Hepatocyte (in vitro differentiated cells): Measurements from ENCODE around the gene ECSCR. TPM values are rescaled to one million over a fixed set of nuclear protein-coding genes. Genes with fewer than 3 reads are reported as not detected.

ENCODE experiments used
- DNase-seq: peaks from one replicate; pipeline ENCODE4 v3.0.0-alpha.2; 2016; ENCODE audit warnings: low spot score
- H2AFZ ChIP-seq: fragments of 200-600 bp; sonication (generic); 2 replicates; pipeline ENCODE4 v1.6.0; 2016; ENCODE audit warnings: antibody characterized with exemption, mild to moderate bottlenecking
- H3K27ac ChIP-seq: fragments of 200-600 bp; sonication (generic); 2 replicates; pipeline ENCODE4 v1.5.1; 2016; ENCODE audit warnings: mild to moderate bottlenecking
- H3K27me3 ChIP-seq: fragments of 200-600 bp; sonication (generic); 2 replicates; pipeline ENCODE4 v1.6.1; 2016
- H3K36me3 ChIP-seq: fragments of 200-600 bp; sonication (generic); replicated peaks from 2 replicates; pipeline ENCODE4 v1.5.1; 2016; ENCODE audit warnings: low read depth; ENCODE audit not compliant: insufficient read depth
- H3K4me1 ChIP-seq: fragments of 200-600 bp; sonication (generic); 2 replicates; pipeline ENCODE4 v1.5.1; 2016; ENCODE audit warnings: mild to moderate bottlenecking, moderate library complexity; ENCODE audit not compliant: insufficient read depth
- H3K4me2 ChIP-seq: fragments of 200-600 bp; sonication (generic); 2 replicates; pipeline ENCODE4 v1.6.0; 2016
- H3K4me3 ChIP-seq: fragments of 200-600 bp; sonication (generic); 2 replicates; pipeline ENCODE4 v1.5.1; 2016; ENCODE audit warnings: mild to moderate bottlenecking
- H3K79me2 ChIP-seq: fragments of 200-600 bp; sonication (generic); 2 replicates; pipeline ENCODE4 v1.6.0; 2017; ENCODE audit warnings: mild to moderate bottlenecking
- H3K9me2 ChIP-seq: fragments of 200-600 bp; sonication (generic); replicated peaks from 2 replicates; pipeline ENCODE4 v1.6.0; 2017; ENCODE audit warnings: mild to moderate bottlenecking; ENCODE audit not compliant: insufficient read depth
- H3K9me3 ChIP-seq: fragments of 200-600 bp; sonication (generic); 2 replicates; pipeline ENCODE4 v1.5.1; 2016; ENCODE audit warnings: low read depth, mild to moderate bottlenecking
- H4K20me1 ChIP-seq: fragments of 200-600 bp; sonication (generic); 2 replicates; pipeline ENCODE4 v1.6.0; 2016; ENCODE audit warnings: mild to moderate bottlenecking; ENCODE audit not compliant: insufficient read depth, poor library complexity, severe bottlenecking
- EZH2 ChIP-seq: fragments of 200-600 bp; sonication (generic); IDR thresholded peaks from 2 replicates; pipeline ENCODE4 v1.6.1; 2016; ENCODE audit warnings: antibody characterized with exemption, mild to moderate bottlenecking, borderline replicate concordance
- EZH2phosphoT487 ChIP-seq: fragments of 200-600 bp; sonication (generic); IDR thresholded peaks from one replicate; pipeline ENCODE4 v1.6.1; 2018; ENCODE audit warnings: antibody characterized with exemption, mild to moderate bottlenecking, low read depth, moderate library complexity; ENCODE audit not compliant: unreplicated experiment, severe bottlenecking
- WGBS: methylation state at CpG from one replicate; pipeline ENCODE4 v1.1.6; 2016; ENCODE audit warnings: low lambda C conversion rate; ENCODE audit errors: missing lambda C conversion rate; 5-methylcytosine and 5-hydroxymethylcytosine counted together
- polyA plus RNA-seq: library from polyadenylated mRNA; unstranded; fragments of >200 nt; fragmentation: Nextera tagmentation; extraction: Ambion mirVana; gene quantifications from 2 replicates; pipeline ENCODE4 v1.2.1, GENCODE V29; 2016
- total RNA-seq: library from RNA; depleted of rRNA; stranded (reverse); fragments of >200 nt; gene quantifications from 2 replicates; pipeline ENCODE4 v1.2.3, GENCODE V29; 2014
- TF ChIP-seq, protein P1 (sequence below): fragments of 200-600 bp; sonication (generic); IDR thresholded peaks from 2 replicates; pipeline ENCODE4 v1.5.1; 2016; ENCODE audit warnings: antibody characterized with exemption, mild to moderate bottlenecking; ENCODE audit not compliant: poor library complexity

Gene ECSCR
- total and polyA plus RNA-seq, 2 experiments from 2014 or later = 0.27 to 0.42 TPM

- H3K79me2 ChIP-seq = no peaks in the 10 kb centered on the region
- no peak overlapping the region for H3K27ac ChIP-seq
- no peaks in the 10 kb centered on the region for H4K20me1 ChIP-seq
- H3K4me1 ChIP-seq = peaks cover 6% of the 10 kb centered on the region
- H3K27me3 ChIP-seq = no peaks in the 10 kb centered on the region
- no peak overlapping the region for H2AFZ ChIP-seq
- H3K36me3 ChIP-seq = no peaks in the 10 kb centered on the region
- TF ChIP-seq, protein P1, sequence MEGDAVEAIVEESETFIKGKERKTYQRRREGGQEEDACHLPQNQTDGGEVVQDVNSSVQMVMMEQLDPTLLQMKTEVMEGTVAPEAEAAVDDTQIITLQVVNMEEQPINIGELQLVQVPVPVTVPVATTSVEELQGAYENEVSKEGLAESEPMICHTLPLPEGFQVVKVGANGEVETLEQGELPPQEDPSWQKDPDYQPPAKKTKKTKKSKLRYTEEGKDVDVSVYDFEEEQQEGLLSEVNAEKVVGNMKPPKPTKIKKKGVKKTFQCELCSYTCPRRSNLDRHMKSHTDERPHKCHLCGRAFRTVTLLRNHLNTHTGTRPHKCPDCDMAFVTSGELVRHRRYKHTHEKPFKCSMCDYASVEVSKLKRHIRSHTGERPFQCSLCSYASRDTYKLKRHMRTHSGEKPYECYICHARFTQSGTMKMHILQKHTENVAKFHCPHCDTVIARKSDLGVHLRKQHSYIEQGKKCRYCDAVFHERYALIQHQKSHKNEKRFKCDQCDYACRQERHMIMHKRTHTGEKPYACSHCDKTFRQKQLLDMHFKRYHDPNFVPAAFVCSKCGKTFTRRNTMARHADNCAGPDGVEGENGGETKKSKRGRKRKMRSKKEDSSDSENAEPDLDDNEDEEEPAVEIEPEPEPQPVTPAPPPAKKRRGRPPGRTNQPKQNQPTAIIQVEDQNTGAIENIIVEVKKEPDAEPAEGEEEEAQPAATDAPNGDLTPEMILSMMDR = no peak
- TF ChIP-seq EZH2phosphoT487 (no peak), EZH2 (no peak)
- WGBS = 97% methylated on average over 7 of the region's 7 CpGs
- no peak for DNase-seq
- H3K9me3 ChIP-seq = no peaks in the 10 kb centered on the region
- H3K4me2 ChIP-seq = no peak overlapping the region
- H3K9me2 ChIP-seq = no peaks in the 10 kb centered on the region
- no peak overlapping the region for H3K4me3 ChIP-seq
Observed at GRCh38 chr5:139408191-139408590, 54.4 kb downstream of the ECSCR start.

GRCh38 chr5:139407517-139407916 lies 55.0 kb downstream of the ECSCR start:
- TF ChIP-seq, protein P1 = no peak
- TF ChIP-seq EZH2phosphoT487 (no peak), EZH2 (no peak)
- Histone ChIP-seq H3K9me3 (no peaks in the 10 kb centered on the region), H3K27ac (no peak overlapping the region), H3K9me2 (no peaks in the 10 kb centered on the region), H3K4me3 (no peak overlapping the region), H3K79me2 (no peaks in the 10 kb centered on the region), H4K20me1 (no peaks in the 10 kb centered on the region), H3K27me3 (no peaks in the 10 kb centered on the region), H2AFZ (no peak overlapping the region), H3K4me1 (peaks cover 6% of the 10 kb centered on the region), H3K4me2 (no peak overlapping the region), H3K36me3 (no peaks in the 10 kb centered on the region)
- no peak for DNase-seq

GRCh38 chr5:139406963-139407362 lies 55.6 kb downstream of the ECSCR start:
- no peak for DNase-seq
- H3K4me2 ChIP-seq = no peak overlapping the region
- no peaks in the 10 kb centered on the region for H3K27me3 ChIP-seq
- H3K36me3 ChIP-seq = no peaks in the 10 kb centered on the region
- H3K27ac ChIP-seq = no peak overlapping the region
- no peaks in the 10 kb centered on the region for H4K20me1 ChIP-seq
- no peaks in the 10 kb centered on the region for H3K79me2 ChIP-seq
- peaks cover 6% of the 10 kb centered on the region for H3K4me1 ChIP-seq
- no peak overlapping the region for H3K4me3 ChIP-seq
- no peaks in the 10 kb centered on the region for H3K9me3 ChIP-seq
- no peak overlapping the region for H2AFZ ChIP-seq
- 88% methylated on average over 2 of the region's 2 CpGs for WGBS
- TF ChIP-seq EZH2 (no peak), EZH2phosphoT487 (no peak)
- TF ChIP-seq, protein P1 = no peak
- no peaks in the 10 kb centered on the region for H3K9me2 ChIP-seq

- Histone ChIP-seq H3K27ac (peak overlapping the region; percentile 91), H2AFZ (peak overlapping the region; percentile 54), H3K27me3 (no peaks in the 10 kb centered on the region), H3K4me1 (peaks cover 6% of the 10 kb centered on the region), H3K4me2 (peak overlapping the region; percentile 83), H3K36me3 (no peaks in the 10 kb centered on the region), H3K4me3 (no peak overlapping the region), H3K9me2 (no peaks in the 10 kb centered on the region), H3K9me3 (no peaks in the 10 kb centered on the region), H4K20me1 (no peaks in the 10 kb centered on the region), H3K79me2 (no peaks in the 10 kb centered on the region)
- TF ChIP-seq, protein P1 = no peak
- no peak for TF ChIP-seq EZH2
- no peak for TF ChIP-seq EZH2phosphoT487
- 56% methylated on average over 5 of the region's 5 CpGs for WGBS
- no peak for DNase-seq
Observed at GRCh38 chr5:139404484-139404840, 58.1 kb downstream of the ECSCR start.
